Right ventricle myocardium inferior (tissue), 1 donor: Measurements from ENCODE around the gene TOX2. TPM values are rescaled to one million over a fixed set of nuclear protein-coding genes. Genes with fewer than 3 reads are reported as not detected.

Experiments used
- ATAC-seq: fragments of 200-7000 bp; cut with Tn5 transposase; one replicate; pipeline ENCODE4 v1.9.1; 2020; ENCODE audit warnings: mild to moderate bottlenecking, moderate library complexity
- DNase-seq: peaks from one replicate; pipeline ENCODE4 v3.0.0; 2021; ENCODE audit errors: missing footprints
- intact Hi-C: fragments of 100-400 bp; cut with DNase I; formaldehyde crosslinking; loops from one replicate; pipeline ENCODE4 v1.11.0; 2022
- total RNA-seq: library from RNA; stranded (reverse); fragmentation: NEBNext Ultra II Directional; extraction: Animal tissue kit (Norgen Biotek cat#: 25700); gene quantifications from one replicate; pipeline ENCODE4 v1.2.1, GENCODE V29; 2021
- donor health status: DM: no; HTN: yes; CAD: no; lungs with severe emphysema.

The TOX2 gene
- total RNA-seq, 1 donor from 2014 or later, result 1.1 TPM

DNA sequence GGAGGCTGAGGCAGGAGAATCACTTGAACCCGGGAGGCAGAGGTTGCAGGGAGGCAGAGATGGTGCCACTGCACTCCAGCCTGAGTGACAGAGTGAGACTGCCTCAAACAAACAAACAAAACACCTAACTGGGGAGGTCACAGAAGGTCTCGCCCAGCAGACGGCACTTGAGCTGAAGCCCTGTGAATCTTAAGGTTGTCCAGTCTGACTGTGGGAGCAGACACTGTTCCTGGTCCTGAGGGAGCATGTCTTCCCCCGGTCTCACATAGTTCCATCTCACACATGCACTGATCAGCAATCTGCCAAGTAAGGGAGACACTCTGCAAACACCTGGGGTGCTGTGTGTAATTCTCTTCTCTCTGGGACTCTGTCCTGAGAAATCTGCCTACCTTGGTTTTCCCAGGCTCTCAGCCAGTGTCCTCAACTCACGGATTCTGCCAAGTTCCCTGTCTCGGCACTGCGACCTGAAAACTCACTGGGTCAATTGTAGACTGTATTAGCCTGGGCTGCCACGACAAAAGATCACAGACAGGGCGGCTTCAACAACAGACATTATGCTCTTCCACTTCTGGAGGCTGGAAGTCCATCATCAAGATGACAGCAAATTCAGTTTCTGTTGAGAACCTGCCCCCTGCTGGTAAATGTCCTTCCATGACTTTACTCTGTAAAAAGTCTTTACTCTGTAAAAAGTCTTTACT, 178.0 kb downstream of the TOX2 start:
- intact Hi-C loops, result loop anchor here (5.0 kb wide), 1 partner anchor 555 kb away; no protein-coding TSS in a partner anchor
- DNase-seq (no peak), ATAC-seq (no peak)

- no peak for DNase-seq
- intact Hi-C loops, result loop anchor here (5.0 kb wide), 1 partner anchor 556 kb away; no protein-coding TSS in a partner anchor
- no peak for ATAC-seq
These were observed 178.6 kb downstream of the TOX2 start for GRCh38 chr20:44093249-44093582.

- intact Hi-C loops, result no loop called here
- ATAC-seq, result no peak
- DNase-seq, result no peak
These were observed 181.2 kb downstream of the TOX2 start for GRCh38 chr20:44095831-44096230.

DNA sequence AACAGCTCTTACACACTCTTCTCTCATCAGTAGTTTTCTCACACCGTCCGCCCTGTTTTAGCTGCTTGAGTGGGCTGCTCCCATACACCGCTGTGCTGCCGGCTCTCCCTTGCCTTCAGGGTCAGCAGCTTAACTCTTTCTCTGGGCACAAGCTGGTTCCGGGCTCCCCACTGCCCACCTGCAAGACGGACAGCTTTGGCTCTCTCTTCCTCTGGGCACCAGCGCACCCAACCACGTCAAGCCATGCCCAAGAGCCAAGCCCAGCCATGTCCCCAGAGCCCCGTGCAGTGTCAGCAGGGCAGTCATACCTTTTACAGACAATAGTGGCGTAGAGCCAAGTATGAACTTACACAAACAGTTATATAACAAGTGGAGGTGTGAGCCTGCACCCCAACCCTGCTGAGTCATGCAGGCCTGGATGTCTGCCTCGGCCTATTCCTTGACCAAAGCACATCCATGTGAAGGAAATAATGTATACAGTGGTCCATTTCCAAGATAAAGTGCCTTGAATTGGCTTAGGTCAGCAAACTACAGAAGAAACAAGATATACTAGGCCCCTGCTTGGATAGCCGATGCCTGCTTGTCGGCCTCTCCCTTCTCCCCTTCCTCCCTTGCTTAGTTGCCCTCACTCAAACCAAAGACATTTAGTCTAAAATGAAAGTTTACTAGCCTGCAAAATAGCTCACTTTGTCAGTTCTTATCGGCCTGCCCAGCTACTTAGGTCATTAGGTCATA, 183.0 kb downstream of the TOX2 start:
- ATAC-seq, result no peak
- intact Hi-C loops, result no loop called here
- no peak for DNase-seq

- DNase-seq (no peak), ATAC-seq (no peak)
- intact Hi-C loops, result no loop called here
These were observed 183.6 kb downstream of the TOX2 start for GRCh38 chr20:44098256-44098630.

DNA sequence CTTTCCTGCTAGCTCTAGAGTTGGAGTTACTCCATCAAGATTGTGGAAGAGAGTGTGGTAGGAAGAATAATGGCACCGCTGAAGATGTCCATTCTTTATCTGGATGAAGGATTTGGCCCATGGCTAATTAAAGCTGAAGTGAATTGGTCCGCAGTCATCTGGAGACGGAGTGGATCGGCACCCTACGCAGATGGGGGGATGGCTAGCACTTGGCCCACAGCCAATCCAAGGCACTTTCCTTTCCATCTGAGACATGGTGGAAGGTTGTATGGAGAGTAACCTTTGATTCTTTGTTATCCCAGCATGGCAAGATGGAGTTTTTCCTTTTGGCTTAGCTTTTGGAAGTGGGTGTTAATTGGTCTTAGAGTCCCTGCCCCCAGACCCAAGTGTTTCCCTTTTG, 184.0 kb downstream of the TOX2 start:
- DNase-seq (no peak), ATAC-seq (no peak)
- intact Hi-C loops, result no loop called here

DNA sequence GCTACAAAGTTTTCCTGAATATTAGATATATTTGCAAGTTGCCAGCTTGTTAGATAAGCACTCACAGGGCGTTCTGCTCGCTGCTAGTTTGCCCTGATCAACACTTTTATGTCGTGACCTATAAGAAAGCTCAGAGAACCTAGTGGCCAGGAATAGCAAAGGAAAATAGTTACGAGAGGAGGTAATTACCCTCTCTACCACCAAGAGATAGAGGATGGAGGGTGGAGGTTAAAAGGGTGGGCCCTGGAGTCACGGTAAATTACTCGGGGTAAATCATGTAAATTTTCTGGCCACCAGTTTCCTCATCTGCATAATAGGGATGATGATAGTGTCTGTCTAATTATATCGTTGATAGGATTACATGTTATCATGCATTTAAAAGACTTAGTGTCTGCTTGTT, 185.2 kb downstream of the TOX2 start:
- intact Hi-C loops, result no loop called here
- DNase-seq (no peak), ATAC-seq (no peak)

- no peak for ATAC-seq
- intact Hi-C loops, result no loop called here
- DNase-seq, result no peak
These were observed 187.9 kb downstream of the TOX2 start for GRCh38 chr20:44102582-44102981.

GRCh38 chr20:44104798-44105517, 190.3 kb downstream of the TOX2 start:
- no peak for ATAC-seq
- intact Hi-C loops, result no loop called here

GRCh38 chr20:44106615-44107014, 192.0 kb downstream of the TOX2 start:
- ATAC-seq, result no peak
- DNase-seq, result no peak
- intact Hi-C loops, result no loop called here

More at GRCh38 chr20:44104798-44105517, 190.3 kb downstream of the TOX2 start:
- DNase-seq, result no peak

DNA sequence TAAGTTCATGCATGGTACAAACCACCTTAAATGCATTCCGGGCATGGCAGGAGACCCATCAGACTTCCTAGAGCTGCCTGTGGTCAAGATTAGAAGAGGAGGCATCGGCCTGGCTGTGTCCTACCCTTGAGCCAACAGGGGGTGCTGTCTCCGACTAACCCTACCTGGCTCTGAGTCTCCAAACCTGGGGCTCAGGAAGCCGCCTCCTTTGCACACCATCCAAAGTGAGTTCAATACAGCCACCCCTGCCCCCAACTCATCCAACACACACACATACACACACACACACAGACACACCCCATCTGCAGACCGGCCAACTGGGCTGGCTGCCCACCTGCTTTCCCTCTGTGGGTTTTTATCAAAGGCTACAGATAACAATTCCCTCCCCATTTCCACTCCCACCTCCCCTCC, 195.3 kb downstream of the TOX2 start:
- no peak for DNase-seq
- peak; percentile 9 for ATAC-seq
- intact Hi-C loops, result loop anchor here (10.0 kb wide), 2 partner anchors 195 to 365 kb away; partner anchors contain the start of gene TTPAL

- intact Hi-C loops, result loop anchor here (10.0 kb wide), 2 partner anchors 194 to 364 kb away; partner anchors contain the start of gene TTPAL
- ATAC-seq, result no peak
- DNase-seq, result no peak
These were observed 196.3 kb downstream of the TOX2 start for GRCh38 chr20:44110816-44111568.

DNA sequence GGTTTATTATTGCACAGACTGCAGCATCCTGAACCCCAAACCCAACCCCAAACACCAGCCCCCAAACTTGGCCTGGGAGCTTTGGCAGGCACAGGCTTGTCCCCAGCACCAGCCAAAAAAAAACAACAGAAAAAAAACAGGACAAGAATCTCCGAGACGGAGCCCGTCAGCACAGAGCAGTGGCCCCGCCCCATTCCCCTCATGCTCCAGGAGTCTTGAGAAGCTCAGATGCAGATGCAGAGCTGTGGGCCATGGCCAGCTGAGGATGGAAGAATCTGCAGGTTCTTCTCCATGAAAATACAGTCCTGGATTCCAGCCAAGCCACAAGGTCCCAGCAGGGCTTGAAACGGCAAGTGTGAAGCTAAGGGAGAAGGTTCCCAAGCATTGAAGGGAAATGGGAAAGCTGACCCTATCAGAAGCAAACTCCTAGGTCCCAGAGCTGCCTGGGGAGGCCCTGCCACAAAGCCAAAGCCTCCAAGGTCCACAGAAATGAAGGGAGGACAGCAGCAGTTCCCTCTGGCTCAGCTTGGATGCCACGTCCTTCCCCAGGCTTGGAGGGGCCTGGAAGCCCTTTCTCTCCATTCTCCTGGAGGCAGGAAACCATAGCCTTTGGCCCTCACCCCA, 197.2 kb downstream of the TOX2 start:
- intact Hi-C loops, result loop anchor here (10.0 kb wide), 2 partner anchors 193 to 363 kb away; partner anchors contain the start of gene TTPAL
- DNase-seq, result no peak

DNA sequence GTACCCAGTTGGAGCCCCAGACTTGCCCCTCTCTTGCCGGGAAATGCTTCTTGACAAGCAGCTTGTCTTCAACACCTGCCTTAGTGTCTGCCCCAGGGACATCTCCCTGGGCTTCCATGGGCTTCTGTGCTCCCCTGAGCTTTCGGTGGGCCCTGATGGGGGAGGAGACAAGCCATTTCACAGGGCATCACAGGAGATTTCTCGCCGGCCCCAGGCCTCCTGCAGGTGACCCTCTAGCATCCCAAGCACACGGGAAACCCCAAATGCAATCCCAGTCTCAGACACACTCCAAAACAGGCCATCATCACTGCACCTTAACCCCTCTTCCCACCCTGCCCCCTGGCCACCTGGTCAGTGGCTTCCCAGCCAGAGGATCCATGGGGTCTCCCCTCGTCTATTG, 197.8 kb downstream of the TOX2 start:
- intact Hi-C loops, result loop anchor here (10.0 kb wide), 2 partner anchors 192 to 362 kb away; partner anchors contain the start of gene TTPAL
- DNase-seq, result no peak
- ATAC-seq, result no peak

More for the DNA sequence above, 197.2 kb downstream of the TOX2 start:
- no peak for ATAC-seq

- ATAC-seq (no peak), DNase-seq (no peak)
- intact Hi-C loops, result loop anchor here (10.0 kb wide), 2 partner anchors 192 to 362 kb away; partner anchors contain the start of gene TTPAL
These were observed 198.4 kb downstream of the TOX2 start for GRCh38 chr20:44112889-44113617.

GRCh38 chr20:44113618-44114376, 199.1 kb downstream of the TOX2 start:
- intact Hi-C loops, result loop anchor here (2.0 to 10.0 kb wide), 3 partner anchors 35 to 361 kb away; partner anchors contain the start of gene TTPAL
- DNase-seq, result no peak
- ATAC-seq, result no peak

DNA sequence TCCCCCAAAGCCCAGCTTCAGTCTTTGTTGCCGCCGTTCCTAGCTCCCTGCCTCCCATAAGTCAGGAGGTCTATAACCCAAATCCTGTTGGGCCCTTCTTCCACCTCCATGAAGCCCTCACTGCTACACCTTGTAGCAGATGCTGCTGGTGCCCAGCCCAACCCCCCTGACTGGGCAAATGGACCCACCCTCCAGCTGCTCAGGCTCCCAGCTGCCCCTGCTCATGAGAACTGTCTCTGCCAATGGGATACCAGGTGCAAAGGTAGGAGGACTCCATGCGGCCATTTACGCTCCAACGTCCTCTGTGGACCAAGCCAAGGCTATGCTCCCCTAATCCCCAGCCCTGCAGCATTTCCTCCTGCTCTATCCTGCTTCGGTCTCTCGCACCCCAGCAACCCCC, 200.5 kb downstream of the TOX2 start:
- no peak for DNase-seq
- no peak for ATAC-seq
- intact Hi-C loops, result loop anchor here (2.0 to 10.0 kb wide), 3 partner anchors 34 to 360 kb away; partner anchors contain the start of gene TTPAL
